Erythroblast (primary cell): ENCODE results near the gene RUBCNL.

Experiments used
- GATA1 ChIP-seq: IDR thresholded peaks from 2 replicates; pipeline ENCODE4 v1.6.1; 2011; ENCODE audit warnings: low read depth, mild to moderate bottlenecking, control low read depth, low read length, moderate library complexity
- POLR2A ChIP-seq: IDR thresholded peaks from 2 replicates; pipeline ENCODE4 v1.6.1; 2011; ENCODE audit warnings: mild to moderate bottlenecking, low read length

DNA sequence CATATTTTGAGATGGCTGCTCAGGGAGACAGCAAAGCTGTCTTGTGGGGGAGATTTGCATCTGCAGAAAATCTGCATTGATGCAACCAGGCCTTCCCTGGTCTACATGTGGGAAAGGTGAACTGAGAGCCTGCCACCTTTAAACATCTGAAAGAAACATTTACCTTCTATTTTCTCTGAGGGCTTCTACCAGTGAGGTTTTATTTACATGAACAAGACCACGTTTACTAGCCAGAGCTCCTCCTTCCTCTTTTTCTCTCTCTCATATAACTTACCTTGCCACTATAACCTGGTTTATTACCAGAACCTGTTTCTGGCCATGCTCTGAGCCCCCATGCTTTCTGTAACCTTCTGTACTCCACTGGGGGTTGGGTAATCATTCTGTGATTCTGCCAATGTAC, 14.4 kb upstream of the RUBCNL start:
- TF ChIP-seq POLR2A, result no peak
- no peak for TF ChIP-seq GATA1
